Heart left ventricle (tissue), 16 donors: ENCODE measurements around the gene TNFRSF11A. TPM values are rescaled to one million over a fixed set of nuclear protein-coding genes. Genes with fewer than 3 reads are reported as not detected.

Experiments used
- ATAC-seq, 4 donors: fragments of 200-7000 bp; cut with Tn5 transposase; one replicate each; pipeline ENCODE4 v1.9.1; 2020 to 2022; ENCODE audit warnings: moderate library complexity in 4 of 4, mild to moderate bottlenecking in 3 of 4, moderate number of reproducible peaks in 1 of 4
- DNase-seq, 5 donors: peaks; one replicate each; pipeline ENCODE4 v3.0.0-alpha.2; 2020
- H3K27ac ChIP-seq, 12 donors: fragments of 200-600 bp; sonication (generic) in 4 of 12; one replicate each; pipeline versions ENCODE4 v1.5.0 to v1.8.0; 2016 to 2022; ENCODE audit warnings: mild to moderate bottlenecking in 2 of 12
- H3K27me3 ChIP-seq, 9 donors: fragments of 200-600 bp; sonication (generic) in 2 of 9; one replicate each; pipeline versions ENCODE4 v1.5.1 to v1.8.0; 2016 to 2022; ENCODE audit warnings: mild to moderate bottlenecking in 3 of 9
- H3K36me3 ChIP-seq, 9 donors: fragments of 200-600 bp; sonication (generic) in 2 of 9; one replicate each; pipeline versions ENCODE4 v1.5.0 to v1.8.0; 2018 to 2022; ENCODE audit warnings: mild to moderate bottlenecking in 2 of 9
- H3K4me1 ChIP-seq, 12 donors: fragments of 200-600 bp; sonication (generic) in 4 of 12; one replicate each; pipeline versions ENCODE4 v1.5.0 to v1.8.0; 2016 to 2022; ENCODE audit warnings: mild to moderate bottlenecking in 3 of 12
- H3K4me3 ChIP-seq, 12 donors: fragments of 200-600 bp; sonication (generic) in 4 of 12; one replicate each; pipeline versions ENCODE4 v1.5.0 to v1.8.0; 2017 to 2022; ENCODE audit warnings: mild to moderate bottlenecking in 9 of 12, moderate library complexity in 4 of 12
- H3K9me3 ChIP-seq, 12 donors: fragments of 200-600 bp; sonication (generic) in 4 of 12; one replicate each; pipeline versions ENCODE4 v1.5.0 to v1.8.0; 2016 to 2022; ENCODE audit warnings: mild to moderate bottlenecking in 1 of 12
- CTCF ChIP-seq, 12 donors: fragments of 200-600 bp; sonication (generic) in 4 of 12; IDR thresholded peaks; one replicate each; pipeline versions ENCODE4 v1.5.0 to v1.8.0; 2018 to 2022; ENCODE audit warnings: antibody characterized with exemption in 12 of 12, mild to moderate bottlenecking in 5 of 12
- POLR2A ChIP-seq, 2 donors: fragments of 450-650 bp; IDR thresholded peaks; one replicate each; pipeline ENCODE4 v1.6.1; 2017; ENCODE audit warnings: antibody characterized with exemption in 2 of 2, mild to moderate bottlenecking in 2 of 2, moderate library complexity in 2 of 2
- WGBS, 4 donors: extraction: QIAGEN DNeasy Blood & Tissue Kit in 2 of 4; methylation state at CpG; one replicate each; pipeline versions ENCODE4 v1.1.5 to v1.1.7; 2013 to 2018; 5-methylcytosine and 5-hydroxymethylcytosine counted together
- intact Hi-C, 10 donors: fragments of 100-400 bp; cut with DNase I; formaldehyde crosslinking; loops; one replicate each; pipeline versions ENCODE4 v1.11.1 to v1.14.2; 2022
- polyA plus RNA-seq, 2 donors: library from polyadenylated mRNA; stranded (reverse); fragments of 200-250 nt; gene quantifications; one replicate each; pipeline ENCODE4 v1.2.3, GENCODE V29; 2013
- total RNA-seq, 9 donors: library from RNA; depleted of rRNA in 2 of 9; stranded (reverse); fragments of >200 nt in 2 of 9; fragmentation: NEBNext Ultra II Directional in 3 of 9; extraction: Animal tissue kit (Norgen Biotek cat#: 25700) in 3 of 9; gene quantifications; one replicate each; pipeline versions ENCODE4 v1.1.0 to v1.2.4, GENCODE V29; 2016 to 2023
- donor health status: ischemic (EF 13 %, LVEDD 7.1; RV severe dilation, severe dysfunction).
- donor health status: healthy with polysubstance abuse.
- donor health status: DM: no; HTN: yes; CAD: no.
- donor health status: DM: no; HTN: no; CAD: no.
- donor health status: ischemic (EF 25% LVEDD 6.9; RV normal size, moderate dysfunction).
- donor health status: ischemic (EF 25% LVEDD 5.7; RV mildly dilated, moderate dysfunction).
- donor health status: healthy.
- donor health status: DM: yes; HTN: yes; CAD: no.
- donor health status: ischemic (EF 35%, LVEDD 5.7; RV mildly dilated, moderate dysfunction).
- donor health status: nonischemic (EF 11% LVEDD 7.7; RV severe dilation, severe dysfunction).
- donor health status: DM: yes; HTN: yes; CAD: no.
- donor health status: PGD.
- donor health status: ischemic (EF 29% LVEDD 5.4; RV normal size, mild dysfunction).
- donor health status: nonischemic (EF 23%, LVEDD 6.1; RV moderate dilation, normal function).

The TNFRSF11A gene
- total and polyA plus RNA-seq, 11 donors: 0.16 to 5.0 (median 1.4) TPM

GRCh38 chr18:62332964-62333695, 8.0 kb downstream of the TNFRSF11A start:
- peaks cover 0 to 40% (median 15%) of the 10 kb centered on the region in 12 donors for H3K4me1 ChIP-seq
- peak in 1 of 5 donors; percentile 28 for DNase-seq
- intact Hi-C loops: loop anchor here in 2 of 10 donors (10.0 kb wide), 2 partner anchors 252 to 382 kb away; partner anchors contain the start of gene PHLPP1 (in 1 of the 2)
- TF ChIP-seq POLR2A (IDR thresholded peaks at IDR 0.05): no peak
- TF ChIP-seq CTCF (IDR thresholded peaks at IDR 0.05): no peak
- ATAC-seq: no peak
- H3K27ac ChIP-seq: no peak overlapping the region
- 67 to 79% (median 71%) methylated on average over 13 of the region's 13 CpGs for WGBS, 4 donors
- H3K9me3 ChIP-seq: no peaks in the 10 kb centered on the region
- H3K36me3 ChIP-seq: no peaks in the 10 kb centered on the region
- H3K4me3 ChIP-seq: no peak overlapping the region
- peaks cover 0 to 72% (median 11%) of the 10 kb centered on the region in 9 donors for H3K27me3 ChIP-seq

- H3K9me3 ChIP-seq: no peaks in the 10 kb centered on the region
- TF ChIP-seq CTCF (IDR thresholded peaks at IDR 0.05): no peak
- no peak for TF ChIP-seq POLR2A (IDR thresholded peaks at IDR 0.05)
- no peak for ATAC-seq
- H3K27me3 ChIP-seq: peaks cover 0 to 64% (median 2%) of the 10 kb centered on the region in 9 donors
- H3K4me1 ChIP-seq: peaks cover 0 to 34% (median 9%) of the 10 kb centered on the region in 12 donors
- no peak overlapping the region for H3K27ac ChIP-seq
- H3K4me3 ChIP-seq: no peak overlapping the region
- no peaks in the 10 kb centered on the region for H3K36me3 ChIP-seq
- no peak for DNase-seq
- intact Hi-C loops: loop anchor here in 2 of 10 donors (10.0 kb wide), 2 partner anchors 251 to 381 kb away; partner anchors contain the start of gene PHLPP1 (in 1 of the 2)
- WGBS, 4 donors: 89 to 94% (median 90%) methylated on average over 8 of the region's 8 CpGs
Measured at GRCh38 chr18:62334120-62334519, 9.0 kb downstream of the TNFRSF11A start.

GRCh38 chr18:62335494-62335893, 10.4 kb downstream of the TNFRSF11A start:
- no peaks in the 10 kb centered on the region for H3K36me3 ChIP-seq
- TF ChIP-seq POLR2A (IDR thresholded peaks at IDR 0.05): no peak
- TF ChIP-seq CTCF (IDR thresholded peaks at IDR 0.05): no peak
- DNase-seq (no peak), ATAC-seq (no peak)
- WGBS, 4 donors: 80 to 87% (median 84%) methylated on average over 5 of the region's 5 CpGs
- H3K9me3 ChIP-seq: no peaks in the 10 kb centered on the region
- H3K4me1 ChIP-seq: peaks cover 0 to 24% (median 0%) of the 10 kb centered on the region in 12 donors
- H3K27me3 ChIP-seq: peaks cover 0 to 58% (median 0%) of the 10 kb centered on the region in 9 donors
- H3K4me3 ChIP-seq: no peak overlapping the region
- intact Hi-C loops: loop anchor here in 2 of 10 donors (10.0 kb wide), 2 partner anchors 249 to 379 kb away; partner anchors contain the start of gene PHLPP1 (in 1 of the 2)
- H3K27ac ChIP-seq: no peak overlapping the region

- Histone ChIP-seq H3K36me3 (no peaks in the 10 kb centered on the region), H3K4me3 (no peak overlapping the region), H3K27ac (no peak overlapping the region), H3K9me3 (no peaks in the 10 kb centered on the region), H3K4me1 (peaks cover 0 to 14% (median 0%) of the 10 kb centered on the region in 12 donors), H3K27me3 (peaks cover 0 to 49% (median 0%) of the 10 kb centered on the region in 9 donors)
- no peak for ATAC-seq
- intact Hi-C loops: loop anchor here in 2 of 10 donors (10.0 kb wide), 2 partner anchors 248 to 378 kb away; partner anchors contain the start of gene PHLPP1 (in 1 of the 2)
- TF ChIP-seq CTCF (IDR thresholded peaks at IDR 0.05): no peak
- no peak for TF ChIP-seq POLR2A (IDR thresholded peaks at IDR 0.05)
- DNase-seq: no peak
- 83 to 87% (median 84%) methylated on average over 5 of the region's 5 CpGs for WGBS, 4 donors
Measured at GRCh38 chr18:62336618-62337017, 11.5 kb downstream of the TNFRSF11A start.
